NCI-H2081 (cell line): ENCODE measurements around the gene SRSF11.

Experiments used
- DNase-seq, 2 experiments: peaks; one replicate each; lab custom pipeline; 2025; lab: John Stamatoyannopoulos, UW

Gene SRSF11

GRCh38 chr1:70222716-70223235 lies 1.6 kb downstream of the SRSF11 start:
- DNase-seq = no peak

GRCh38 chr1:70224954-70225353 lies 3.8 kb downstream of the SRSF11 start:
- DNase-seq = no peak

- DNase-seq = no peak
These were observed 6.3 kb downstream of the SRSF11 start for GRCh38 chr1:70227439-70227838.

DNA sequence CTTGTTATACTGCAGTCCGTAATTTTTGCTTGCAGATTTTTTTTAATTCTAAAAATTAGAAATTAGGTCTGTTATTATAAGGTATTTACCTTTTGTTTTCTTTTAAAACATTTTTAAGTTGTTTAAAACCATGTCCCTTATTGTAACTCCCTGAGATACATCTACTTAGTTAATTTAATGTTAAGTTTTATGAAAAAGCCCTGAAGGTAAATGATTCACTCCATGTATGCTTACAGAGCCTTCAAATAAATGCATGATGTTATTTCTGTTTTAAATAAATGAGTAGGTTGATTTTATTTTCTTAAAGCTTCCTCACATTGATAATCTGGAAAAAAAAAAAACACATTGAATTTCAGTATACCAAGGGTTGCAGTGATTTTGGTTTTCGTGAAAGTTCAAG lies 7.5 kb downstream of the SRSF11 start:
- no peak for DNase-seq

DNA sequence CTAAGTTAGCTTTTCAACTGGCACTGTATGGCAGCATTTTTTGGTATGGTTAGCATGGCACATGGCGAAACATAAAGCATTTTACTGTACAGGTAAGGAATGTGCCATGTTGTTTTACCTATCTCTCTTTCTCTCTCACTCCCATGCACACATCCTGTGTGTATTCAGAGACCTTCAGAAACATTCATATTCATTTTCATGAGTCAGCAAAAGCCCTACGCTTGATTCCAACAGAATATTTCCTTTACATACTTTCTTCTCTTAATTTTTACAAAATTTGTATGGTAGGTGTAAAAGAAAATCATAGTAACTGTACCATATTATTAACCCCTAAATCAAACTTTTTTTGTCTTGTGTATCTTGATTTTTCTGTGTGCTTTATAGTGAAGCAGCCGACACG lies 10.3 kb downstream of the SRSF11 start:
- DNase-seq = no peak

DNA sequence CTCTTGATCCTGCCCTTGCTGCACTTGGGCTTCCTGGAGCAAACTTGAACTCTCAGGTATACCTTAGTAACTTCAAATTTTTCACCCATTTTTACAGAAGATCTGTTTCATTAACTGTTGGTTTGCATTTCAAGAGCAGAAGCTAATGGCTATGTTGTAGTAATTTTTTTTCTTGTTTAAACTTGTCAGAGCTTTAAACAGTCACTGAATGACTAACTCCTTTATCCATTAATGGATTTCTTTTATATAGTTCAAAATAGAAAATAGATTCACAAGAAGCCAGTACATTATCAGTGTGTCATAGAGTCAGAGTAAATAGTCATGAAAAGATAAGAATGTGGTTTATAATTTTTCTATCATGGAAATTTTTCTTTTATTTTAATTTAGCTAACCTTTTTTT lies 13.6 kb downstream of the SRSF11 start:
- no peak for DNase-seq

DNA sequence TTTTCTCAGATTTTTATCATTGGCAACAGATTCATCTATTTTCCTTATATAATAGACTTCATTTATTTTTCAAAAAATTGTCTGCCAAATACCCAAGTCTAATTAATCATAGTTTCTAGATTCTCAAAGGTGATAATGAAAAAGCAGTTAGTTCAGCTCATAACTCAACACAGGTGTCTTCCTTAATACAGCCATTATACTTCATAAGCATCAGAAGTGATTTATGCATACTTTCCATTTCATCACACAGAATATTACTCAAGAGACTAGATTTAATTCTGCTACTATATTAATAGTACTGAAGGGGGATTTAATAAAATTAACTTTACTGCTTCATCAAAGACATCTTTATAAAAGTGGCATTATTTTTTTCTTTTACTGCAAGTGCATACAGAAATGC lies 18.8 kb downstream of the SRSF11 start:
- no peak for DNase-seq

- DNase-seq = no peak
These were observed 25.9 kb downstream of the SRSF11 start for GRCh38 chr1:70247122-70247521.

DNA sequence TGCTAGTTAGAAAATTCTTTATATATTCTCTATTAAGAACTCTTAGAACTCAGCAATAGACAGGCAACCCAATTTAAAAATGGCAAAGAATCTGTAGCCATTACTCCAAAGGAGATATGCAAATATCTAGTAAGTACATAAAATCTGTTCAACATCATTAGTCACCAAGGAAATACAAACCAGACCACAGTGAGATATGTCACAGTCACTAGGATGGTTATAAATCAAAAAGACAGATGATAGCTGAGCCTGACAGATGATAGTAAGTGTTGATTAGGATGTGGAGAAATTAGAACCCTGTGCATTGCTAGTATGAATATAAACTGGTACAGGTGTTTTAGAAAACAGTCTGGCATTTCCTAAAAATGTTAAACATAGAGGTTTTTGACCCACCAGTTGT lies 26.6 kb downstream of the SRSF11 start:
- no peak for DNase-seq

GRCh38 chr1:70248729-70249128 lies 27.5 kb downstream of the SRSF11 start:
- DNase-seq = no peak

DNA sequence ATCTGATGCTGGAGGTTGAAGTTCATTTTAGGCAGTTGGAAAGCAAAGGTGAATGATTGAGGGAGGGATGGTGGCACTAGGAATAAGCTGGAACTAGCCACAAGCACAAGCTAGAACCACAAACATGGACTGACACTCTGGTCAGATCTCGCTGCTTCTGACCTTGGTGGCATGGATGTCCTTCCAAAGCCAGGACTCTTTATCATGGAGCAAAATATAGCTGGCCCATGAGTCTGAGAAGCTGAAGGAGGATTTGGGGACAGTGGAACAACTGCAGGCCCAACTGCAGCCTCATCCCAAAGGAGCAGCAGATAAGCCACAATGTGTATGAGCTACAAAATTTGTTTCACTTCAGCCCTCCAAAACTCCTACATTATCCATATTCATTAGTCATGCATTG lies 35.5 kb downstream of the SRSF11 start:
- DNase-seq = no peak

- DNase-seq = no peak
These were observed 43.7 kb downstream of the SRSF11 start for GRCh38 chr1:70264839-70265238.

GRCh38 chr1:70265946-70266345 lies 44.8 kb downstream of the SRSF11 start:
- DNase-seq = no peak

DNA sequence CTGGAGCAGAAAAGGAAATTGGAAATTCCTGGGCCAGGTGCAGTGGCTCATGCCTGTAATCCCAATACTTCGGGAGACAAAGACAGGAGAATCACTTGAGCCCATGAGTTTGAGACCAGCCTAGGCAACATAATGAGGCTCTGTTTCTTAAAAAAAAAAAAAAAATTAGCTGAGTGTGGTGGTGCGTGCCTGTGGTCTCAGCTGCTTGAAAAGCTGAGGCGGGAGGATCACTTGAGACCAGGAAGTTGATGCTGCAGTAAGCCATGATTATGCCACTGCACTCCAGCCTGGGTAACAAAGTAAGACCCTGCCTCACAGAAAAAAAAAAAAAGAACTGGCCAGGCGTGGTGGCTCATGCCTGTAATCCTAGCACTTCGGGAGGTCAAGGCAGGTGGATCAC lies 56.7 kb downstream of the SRSF11 start:
- DNase-seq = no peak

- no peak for DNase-seq
These were observed 57.5 kb downstream of the SRSF11 start for GRCh38 chr1:70278710-70279109.

DNA sequence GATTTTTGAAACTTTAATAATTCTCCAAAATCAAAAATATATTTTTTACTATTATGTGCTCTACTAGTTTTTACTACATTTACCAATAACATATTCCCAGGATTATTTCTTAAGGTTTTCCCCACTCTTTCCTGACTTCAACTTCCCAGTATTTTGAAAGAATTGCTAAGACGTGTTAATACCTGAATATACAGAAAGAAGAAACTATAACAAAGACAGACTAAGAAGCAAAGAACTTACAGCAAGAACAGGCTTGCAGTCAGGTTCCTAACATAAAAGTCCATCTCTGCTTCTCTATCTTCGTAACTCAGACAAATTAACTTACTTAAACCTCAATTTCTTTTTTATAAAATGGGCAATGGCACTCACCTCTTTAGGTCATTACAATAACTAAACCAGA lies 63.2 kb downstream of the SRSF11 start:
- no peak for DNase-seq

GRCh38 chr1:70286453-70286852 lies 65.3 kb downstream of the SRSF11 start:
- DNase-seq = no peak

DNA sequence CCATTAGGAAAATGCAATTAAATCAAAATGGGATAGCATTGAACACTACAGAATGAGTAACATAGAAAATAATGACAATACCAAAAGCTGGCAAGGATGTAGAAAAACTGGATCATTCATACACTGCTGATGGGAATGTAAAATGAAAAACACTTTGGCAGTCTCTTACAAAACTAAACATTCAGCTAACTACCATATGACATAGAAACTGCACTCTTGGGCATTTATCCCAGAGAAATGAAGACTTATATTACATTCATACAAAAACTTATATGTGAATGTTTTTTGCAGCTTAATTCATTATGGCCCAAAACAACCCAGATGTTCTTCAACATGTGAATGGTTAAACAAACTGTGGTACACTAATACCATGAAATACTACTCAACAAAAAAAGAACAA lies 67.0 kb downstream of the SRSF11 start:
- DNase-seq = no peak

GRCh38 chr1:70290218-70290617 lies 69.0 kb downstream of the SRSF11 start:
- DNase-seq = no peak

DNA sequence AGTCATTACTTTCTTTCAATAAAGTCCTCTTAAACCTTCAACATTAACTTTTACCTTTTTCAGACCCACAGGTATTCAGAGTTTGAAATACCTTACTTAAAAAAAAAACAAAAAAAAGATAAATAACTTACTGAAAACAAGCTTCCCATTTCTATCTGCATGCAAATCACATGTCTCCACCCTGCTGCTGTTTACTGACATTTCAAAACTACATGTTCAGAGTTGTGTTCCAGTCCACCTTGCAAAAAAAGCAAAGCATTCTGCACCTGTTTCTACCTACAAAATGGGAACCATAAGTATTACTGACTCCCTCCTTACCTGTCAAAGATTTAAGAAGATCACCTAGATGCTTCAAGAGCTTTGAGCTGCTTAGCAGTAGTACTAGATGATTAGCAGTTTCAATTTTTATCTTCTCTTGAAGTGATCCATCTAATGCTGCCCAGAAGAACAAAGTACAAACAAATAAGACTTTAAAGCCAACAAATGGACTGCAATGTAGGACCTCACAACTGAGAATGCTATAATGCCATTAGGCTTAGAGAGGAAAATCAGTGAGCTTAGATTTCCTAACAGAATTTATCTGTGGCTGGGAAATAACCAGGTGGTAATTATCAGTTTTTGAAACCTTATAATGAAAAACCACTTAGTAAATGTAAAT lies 72.1 kb downstream of the SRSF11 start:
- no peak for DNase-seq

GRCh38 chr1:70295749-70296148 lies 74.6 kb downstream of the SRSF11 start:
- DNase-seq = no peak

- no peak for DNase-seq
These were observed 78.3 kb downstream of the SRSF11 start for GRCh38 chr1:70299472-70299871.
